Measurements from ENCODE around the gene PWWP2B. TPM values are rescaled to one million over a fixed set of nuclear protein-coding genes. Genes with fewer than 3 reads are reported as not detected.

PWWP2B gene
- total RNA-seq, 6 experiments from 2014 or later, result 3.0 to 12.2 (median 5.1) TPM

- no peak overlapping the region for H3K4me3 ChIP-seq
- H3K4me1 ChIP-seq, result no peaks in the 10 kb centered on the region
- H3K36me3 ChIP-seq, result no peaks in the 10 kb centered on the region
- no peak for DNase-seq
- no peaks in the 10 kb centered on the region for H3K9me3 ChIP-seq
- 72% methylated on average over 16 of the region's 22 CpGs for WGBS (ENCODE audit: insufficient coverage, low coverage, low lambda C conversion rate, missing lambda C conversion rate)
- ATAC-seq, result no peak
- no peaks in the 10 kb centered on the region for H3K27me3 ChIP-seq
- no peak for TF ChIP-seq POLR2A (IDR thresholded peaks at IDR 0.05)
- TF ChIP-seq, protein P1, sequence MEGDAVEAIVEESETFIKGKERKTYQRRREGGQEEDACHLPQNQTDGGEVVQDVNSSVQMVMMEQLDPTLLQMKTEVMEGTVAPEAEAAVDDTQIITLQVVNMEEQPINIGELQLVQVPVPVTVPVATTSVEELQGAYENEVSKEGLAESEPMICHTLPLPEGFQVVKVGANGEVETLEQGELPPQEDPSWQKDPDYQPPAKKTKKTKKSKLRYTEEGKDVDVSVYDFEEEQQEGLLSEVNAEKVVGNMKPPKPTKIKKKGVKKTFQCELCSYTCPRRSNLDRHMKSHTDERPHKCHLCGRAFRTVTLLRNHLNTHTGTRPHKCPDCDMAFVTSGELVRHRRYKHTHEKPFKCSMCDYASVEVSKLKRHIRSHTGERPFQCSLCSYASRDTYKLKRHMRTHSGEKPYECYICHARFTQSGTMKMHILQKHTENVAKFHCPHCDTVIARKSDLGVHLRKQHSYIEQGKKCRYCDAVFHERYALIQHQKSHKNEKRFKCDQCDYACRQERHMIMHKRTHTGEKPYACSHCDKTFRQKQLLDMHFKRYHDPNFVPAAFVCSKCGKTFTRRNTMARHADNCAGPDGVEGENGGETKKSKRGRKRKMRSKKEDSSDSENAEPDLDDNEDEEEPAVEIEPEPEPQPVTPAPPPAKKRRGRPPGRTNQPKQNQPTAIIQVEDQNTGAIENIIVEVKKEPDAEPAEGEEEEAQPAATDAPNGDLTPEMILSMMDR (IDR thresholded peaks at IDR 0.05), result no peak
- intact Hi-C loops (cut with DNase I), result no loop called here
- no peak overlapping the region for H3K27ac ChIP-seq
Observed at GRCh38 chr10:132441818-132442524, 45.0 kb downstream of the PWWP2B start.

DNA sequence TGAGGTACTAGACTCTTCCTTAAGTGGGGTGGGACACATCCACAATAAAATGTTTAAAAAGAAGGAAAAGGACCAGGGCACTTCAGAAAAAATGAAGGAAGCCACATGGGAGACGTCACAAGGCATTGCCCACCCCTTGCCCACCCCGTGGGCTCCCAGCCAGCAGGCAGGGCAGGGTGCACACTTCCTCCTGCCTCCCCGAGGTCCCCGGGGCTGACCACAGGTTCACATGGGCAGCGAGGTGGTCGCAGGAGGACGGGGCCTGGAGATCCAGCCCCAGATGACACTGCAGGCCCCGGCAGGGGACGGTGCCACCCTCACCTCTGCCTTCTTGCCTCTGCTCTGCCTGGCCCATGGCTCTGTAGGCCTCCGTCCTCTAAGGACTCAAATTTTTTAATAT, 45.6 kb downstream of the PWWP2B start:
- Histone ChIP-seq H3K4me1 (no peaks in the 10 kb centered on the region), H3K9me3 (no peaks in the 10 kb centered on the region), H3K36me3 (no peaks in the 10 kb centered on the region), H3K27me3 (no peaks in the 10 kb centered on the region), H3K27ac (no peak overlapping the region), H3K4me3 (no peak overlapping the region)
- DNase-seq (no peak), ATAC-seq (no peak)
- intact Hi-C loops (cut with DNase I), result no loop called here
- TF ChIP-seq, protein P1 (IDR thresholded peaks at IDR 0.05), result no peak
- no peak for TF ChIP-seq POLR2A (IDR thresholded peaks at IDR 0.05)
- 68% methylated on average over 3 of the region's 10 CpGs for WGBS (ENCODE audit: insufficient coverage, low coverage, low lambda C conversion rate, missing lambda C conversion rate)

GRCh38 chr10:132443605-132443982, 46.6 kb downstream of the PWWP2B start:
- 73% methylated on average over 8 of the region's 10 CpGs for WGBS (ENCODE audit: insufficient coverage, low coverage, low lambda C conversion rate, missing lambda C conversion rate)
- intact Hi-C loops (cut with DNase I), result no loop called here
- no peak for TF ChIP-seq POLR2A (IDR thresholded peaks at IDR 0.05)
- TF ChIP-seq, protein P1 (IDR thresholded peaks at IDR 0.05), result peak in 3 of 4 donors; percentile 17 to 22 (median 22)
- DNase-seq, result peak in 1 of 3 donors; percentile 57
- no peak overlapping the region for H3K4me3 ChIP-seq
- H3K9me3 ChIP-seq, result no peaks in the 10 kb centered on the region
- peaks cover 0 to 6% (median 0%) of the 10 kb centered on the region in 4 donors for H3K4me1 ChIP-seq
- no peaks in the 10 kb centered on the region for H3K27me3 ChIP-seq
- ATAC-seq, result no peak
- H3K36me3 ChIP-seq, result no peaks in the 10 kb centered on the region
- H3K27ac ChIP-seq, result no peak overlapping the region

GRCh38 chr10:132443983-132444876, 47.2 kb downstream of the PWWP2B start:
- WGBS (ENCODE audit: insufficient coverage, low coverage, low lambda C conversion rate, missing lambda C conversion rate), result 77% methylated on average over 6 of the region's 13 CpGs
- no peak for TF ChIP-seq POLR2A (IDR thresholded peaks at IDR 0.05)
- TF ChIP-seq, protein P1 (IDR thresholded peaks at IDR 0.05), result no peak
- intact Hi-C loops (cut with DNase I), result no loop called here
- Histone ChIP-seq H3K4me3 (no peak overlapping the region), H3K27ac (no peak overlapping the region), H3K4me1 (peaks cover 0 to 6% (median 0%) of the 10 kb centered on the region in 4 donors), H3K36me3 (no peaks in the 10 kb centered on the region), H3K27me3 (no peaks in the 10 kb centered on the region), H3K9me3 (no peaks in the 10 kb centered on the region)
- DNase-seq (no peak), ATAC-seq (no peak)
